ENCODE data around the gene PRKCH. TPM values are rescaled to one million over a fixed set of nuclear protein-coding genes. Genes with fewer than 3 reads are reported as not detected.

The PRKCH gene
- total RNA-seq, 1 experiment from 2014 or later = 5.2 TPM

GRCh38 chr14:61549425-61549824, 228.0 kb downstream of the PRKCH start:
- Histone ChIP-seq H3K23ac (ENCODE audit: insufficient read length, low read depth, low read length) (no peak overlapping the region), H3K4ac (ENCODE audit: low read depth, low read length) (no peak overlapping the region), H3K18ac (ENCODE audit: insufficient read length, low read depth, low read length) (no peak overlapping the region), H3K27ac (ENCODE audit: insufficient read length, low read depth, low read length) (no peak overlapping the region), H2BK120ac (ENCODE audit: low read depth, low read length, poor library complexity, severe bottlenecking) (no peak overlapping the region), H3T11ph (ENCODE audit: low read length) (no peak overlapping the region), H4K8ac (replicated peaks; ENCODE audit: insufficient read length, low read depth, low read length) (no peak overlapping the region), H4K5ac (ENCODE audit: insufficient read length, low read depth, low read length) (no peak overlapping the region), H4K20me1 (ENCODE audit: control insufficient read depth, insufficient read depth, insufficient read length) (no peaks in the 10 kb centered on the region), H3K27me3 (ENCODE audit: insufficient read depth, low read length) (no peaks in the 10 kb centered on the region; the same call in 1 of the 2 replicates), H3K79me2 (ENCODE audit: insufficient read depth, low read length) (no peaks in the 10 kb centered on the region), H4K91ac (ENCODE audit: insufficient read length, low read depth, low read length) (no peak overlapping the region), H3K14ac (ENCODE audit: insufficient read depth, low read length) (no peak overlapping the region), H2BK15ac (ENCODE audit: low read depth, low read length) (no peak overlapping the region), H3K56ac (ENCODE audit: insufficient read length, low read depth, low read length) (no peak overlapping the region), H3K9ac (ENCODE audit: extremely low read depth, insufficient read length, low read length) (no peak overlapping the region), H2AFZ (ENCODE audit: low read length) (no peak overlapping the region), H2BK20ac (ENCODE audit: low read depth, low read length, poor library complexity, severe bottlenecking) (no peak overlapping the region), H3K9me3 (ENCODE audit: control insufficient read depth, low read depth, low read length) (no peaks in the 10 kb centered on the region), H3K4me1 (ENCODE audit: insufficient read depth, low read length) (peaks cover 10% of the 10 kb centered on the region; the same call in 1 of the 2 replicates), H2BK12ac (ENCODE audit: insufficient read length, low read depth, low read length) (no peak overlapping the region), H2BK5ac (ENCODE audit: insufficient read length, low read length) (no peak overlapping the region), H3K79me1 (ENCODE audit: insufficient read depth, low read depth, low read length, poor library complexity, severe bottlenecking) (no peaks in the 10 kb centered on the region), H3K23me2 (ENCODE audit: insufficient read length, low read depth, low read length, poor library complexity, severe bottlenecking) (no peaks in the 10 kb centered on the region), H2AK5ac (ENCODE audit: insufficient read length, low read length) (no peak overlapping the region), H3K4me2 (ENCODE audit: insufficient read depth, insufficient read length, low read length) (no peak overlapping the region)
- H3K4me1 Mint-ChIP-seq = peaks cover 27 to 35% of the 10 kb centered on the region in 2 experiments
- no peaks in the 10 kb centered on the region for H3K27me3 Mint-ChIP-seq (ENCODE audit: low read depth)
- DNase-seq = no peak
- TF ChIP-seq CTCF (conservative IDR thresholded peaks at IDR 0.05) = no peak
- H3K27ac Mint-ChIP-seq = no peak overlapping the region
- H3K9me3 Mint-ChIP-seq = no peaks in the 10 kb centered on the region
- peaks cover 0 to 2% (median 0%) of the 10 kb centered on the region in 3 experiments; a peak in 3 of 7 replicates for H3K36me3 Mint-ChIP-seq (ENCODE audit: insufficient read depth in 1 of 3, low read depth in 3 of 3)
- H3K4me3 Mint-ChIP-seq = no peak overlapping the region
- no CpG with 5 or more reads among the region's 2 CpGs for WGBS (ENCODE audit: extremely low coverage, insufficient read length, low lambda C conversion rate)
